Colonic mucosa (tissue), 4 donors: ENCODE measurements around the gene PUS3. TPM values are rescaled to one million over a fixed set of nuclear protein-coding genes. Genes with fewer than 3 reads are reported as not detected.

Experiments used
- DNase-seq: peaks from one replicate; pipeline ENCODE4 v3.0.0-alpha.2; 2020
- H3K27ac ChIP-seq: fragments of 200-600 bp; one replicate; pipeline ENCODE4 v1.8.0; 2021
- H3K27me3 ChIP-seq: fragments of 200-600 bp; one replicate; pipeline ENCODE4 v1.8.0; 2021
- H3K36me3 ChIP-seq: fragments of 200-600 bp; one replicate; pipeline ENCODE4 v1.8.0; 2021
- H3K4me1 ChIP-seq: fragments of 200-600 bp; one replicate; pipeline ENCODE4 v1.8.0; 2021; ENCODE audit warnings: mild to moderate bottlenecking
- H3K4me3 ChIP-seq: fragments of 200-600 bp; one replicate; pipeline ENCODE4 v1.8.0; 2021
- H3K9ac ChIP-seq, 2 donors: one replicate each; pipeline ENCODE4 v1.7.0; 2013; ENCODE audit warnings: control low read depth in 2 of 2, low read depth in 2 of 2, low read length in 2 of 2
- H3K9me3 ChIP-seq: fragments of 200-600 bp; one replicate; pipeline ENCODE4 v1.8.0; 2021
- CTCF ChIP-seq: fragments of 200-600 bp; IDR thresholded peaks from one replicate; pipeline ENCODE4 v1.8.0; 2022; ENCODE audit warnings: antibody characterized with exemption, mild to moderate bottlenecking
- intact Hi-C: fragments of 100-400 bp; cut with DNase I; formaldehyde crosslinking; loops from one replicate; pipeline ENCODE4 v1.14.1; 2022
- total RNA-seq, 2 donors: library from RNA; stranded (reverse); fragmentation: NEBNext Ultra II Directional in 1 of 2; extraction: Animal tissue kit (Norgen Biotek cat#: 25700) in 1 of 2; gene quantifications; one replicate each; pipeline ENCODE4 v1.2.1, GENCODE V29; 2021
- donor health status: healthy.
- donor health status: DM: no; HTN: no; CAD: no.
- donor health status: DM: no; HTN: no; CAD: no.

Gene PUS3
- total RNA-seq = 1 to 10 TPM; 6.8 to 8.4 TPM

GRCh38 chr11:125902927-125903710 lies at the start of gene PUS3:
TSS of gene PUS3 (minus strand) at chr11:125903206. CDS start at chr11:125896284, 6,922 bp downstream.
- Histone ChIP-seq H3K4me1 (peaks cover 6% of the 10 kb centered on the region), H3K9ac (peak within 1 kb of the TSS; percentile 67 to 80), H3K9me3 (no peaks in the 10 kb centered on the region), H3K36me3 (no peaks in the 10 kb centered on the region), H3K27ac (peak within 1 kb of the TSS; percentile 56), H3K27me3 (peaks cover 18% of the 10 kb centered on the region), H3K4me3 (peak within 1 kb of the TSS; percentile 57)
- no peak for TF ChIP-seq CTCF
- intact Hi-C loops = no loop called here
- DNase-seq = peak; percentile 94

- no peak for DNase-seq
- no peak overlapping the region for H3K4me3 ChIP-seq
- H3K36me3 ChIP-seq = no peaks in the 10 kb centered on the region
- H3K9ac ChIP-seq = no peak overlapping the region
- no peaks in the 10 kb centered on the region for H3K4me1 ChIP-seq
- no peak overlapping the region for H3K27ac ChIP-seq
- H3K27me3 ChIP-seq = no peaks in the 10 kb centered on the region
- H3K9me3 ChIP-seq = no peaks in the 10 kb centered on the region
- TF ChIP-seq CTCF = no peak
- intact Hi-C loops = no loop called here
Observed at GRCh38 chr11:125952559-125952958, 49.6 kb upstream of the PUS3 start.

- Histone ChIP-seq H3K27me3 (no peaks in the 10 kb centered on the region), H3K27ac (no peak overlapping the region), H3K4me1 (no peaks in the 10 kb centered on the region), H3K9ac (no peak overlapping the region), H3K9me3 (no peaks in the 10 kb centered on the region), H3K36me3 (no peaks in the 10 kb centered on the region), H3K4me3 (no peak overlapping the region)
- intact Hi-C loops = no loop called here
- TF ChIP-seq CTCF = no peak
- DNase-seq = no peak
Observed at GRCh38 chr11:125951731-125952130, 48.7 kb upstream of the PUS3 start.

GRCh38 chr11:125950696-125951651 lies 48.0 kb upstream of the PUS3 start:
- intact Hi-C loops = no loop called here
- no peaks in the 10 kb centered on the region for H3K27me3 ChIP-seq
- no peak for TF ChIP-seq CTCF

GRCh38 chr11:125950178-125950490 lies 47.1 kb upstream of the PUS3 start:
- Histone ChIP-seq H3K27ac (no peak overlapping the region), H3K27me3 (no peaks in the 10 kb centered on the region), H3K36me3 (no peaks in the 10 kb centered on the region), H3K4me1 (no peaks in the 10 kb centered on the region), H3K4me3 (no peak overlapping the region), H3K9ac (no peak overlapping the region), H3K9me3 (no peaks in the 10 kb centered on the region)
- intact Hi-C loops = no loop called here
- no peak for DNase-seq
- no peak for TF ChIP-seq CTCF

More at GRCh38 chr11:125950696-125951651, 48.0 kb upstream of the PUS3 start:
- no peak overlapping the region for H3K9ac ChIP-seq
- H3K27ac ChIP-seq = no peak overlapping the region
- H3K9me3 ChIP-seq = no peaks in the 10 kb centered on the region
- H3K36me3 ChIP-seq = no peaks in the 10 kb centered on the region
- H3K4me3 ChIP-seq = no peak overlapping the region
- no peaks in the 10 kb centered on the region for H3K4me1 ChIP-seq
- no peak for DNase-seq
